ENCODE data around the gene CD83.

DNA sequence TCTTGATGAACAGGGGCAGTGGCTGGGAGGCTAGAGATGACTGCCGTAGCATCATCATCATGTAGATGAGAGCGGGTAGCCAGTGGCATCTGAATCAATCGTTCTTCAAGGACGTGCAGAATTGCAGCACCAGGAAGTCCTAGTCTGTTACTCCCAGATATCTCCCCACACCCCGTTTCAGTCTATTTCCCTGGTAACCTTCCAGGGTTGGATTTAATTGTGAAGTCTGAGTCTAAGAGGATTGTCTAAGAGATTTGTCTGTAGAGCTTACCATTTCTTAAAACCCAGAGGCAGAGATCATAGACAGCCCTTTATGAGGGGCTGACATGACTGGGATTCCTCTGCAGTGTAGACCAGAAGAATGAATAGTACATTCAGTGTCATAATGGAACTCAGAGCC, 16.6 kb upstream of the CD83 start:
- TF ChIP-seq, protein P1, sequence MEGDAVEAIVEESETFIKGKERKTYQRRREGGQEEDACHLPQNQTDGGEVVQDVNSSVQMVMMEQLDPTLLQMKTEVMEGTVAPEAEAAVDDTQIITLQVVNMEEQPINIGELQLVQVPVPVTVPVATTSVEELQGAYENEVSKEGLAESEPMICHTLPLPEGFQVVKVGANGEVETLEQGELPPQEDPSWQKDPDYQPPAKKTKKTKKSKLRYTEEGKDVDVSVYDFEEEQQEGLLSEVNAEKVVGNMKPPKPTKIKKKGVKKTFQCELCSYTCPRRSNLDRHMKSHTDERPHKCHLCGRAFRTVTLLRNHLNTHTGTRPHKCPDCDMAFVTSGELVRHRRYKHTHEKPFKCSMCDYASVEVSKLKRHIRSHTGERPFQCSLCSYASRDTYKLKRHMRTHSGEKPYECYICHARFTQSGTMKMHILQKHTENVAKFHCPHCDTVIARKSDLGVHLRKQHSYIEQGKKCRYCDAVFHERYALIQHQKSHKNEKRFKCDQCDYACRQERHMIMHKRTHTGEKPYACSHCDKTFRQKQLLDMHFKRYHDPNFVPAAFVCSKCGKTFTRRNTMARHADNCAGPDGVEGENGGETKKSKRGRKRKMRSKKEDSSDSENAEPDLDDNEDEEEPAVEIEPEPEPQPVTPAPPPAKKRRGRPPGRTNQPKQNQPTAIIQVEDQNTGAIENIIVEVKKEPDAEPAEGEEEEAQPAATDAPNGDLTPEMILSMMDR (IDR thresholded peaks at IDR 0.05 in 4 of 5, conservative IDR thresholded peaks at IDR 0.05 in 1 of 5): no peak
- no peak for TF ChIP-seq POLR2A (IDR thresholded peaks at IDR 0.05)

Measured in gastrocnemius medialis (tissue), 4 donors.